MM.1S (cell line): ENCODE data around the gene CFAP141.

ENCODE experiments used
- DNase-seq: peaks from one replicate; pipeline ENCODE4 v3.0.0-alpha.2; 2015
- H2AFZ ChIP-seq: fragments of 300-600 bp; sonication (generic); 2 replicates; pipeline ENCODE4 v1.6.0; 2016; ENCODE audit warnings: antibody characterized with exemption, low read length
- H3F3A ChIP-seq: fragments of 300-600 bp; sonication (generic); 2 replicates; pipeline ENCODE4 v1.6.1; 2016; ENCODE audit warnings: mild to moderate bottlenecking, antibody characterized with exemption, low read length, moderate library complexity, mixed read lengths; ENCODE audit not compliant: insufficient read depth
- H3K27ac ChIP-seq: fragments of 300-600 bp; sonication (generic); 2 replicates; pipeline ENCODE4 v1.5.1; 2016; ENCODE audit warnings: mild to moderate bottlenecking, low read length
- H3K27me3 ChIP-seq: fragments of 300-600 bp; sonication (generic); replicated peaks from 2 replicates; pipeline ENCODE4 v1.6.0; 2016; ENCODE audit warnings: low read length; ENCODE audit not compliant: insufficient read depth
- H3K36me3 ChIP-seq: fragments of 300-600 bp; sonication (generic); replicated peaks from 2 replicates; pipeline ENCODE4 v1.6.1; 2016; ENCODE audit warnings: mild to moderate bottlenecking, low read length, mixed read lengths; ENCODE audit not compliant: insufficient read depth
- H3K4me1 ChIP-seq: fragments of 300-600 bp; sonication (generic); 2 replicates; pipeline ENCODE4 v1.6.1; 2016; ENCODE audit warnings: low read length, mixed read lengths
- H3K4me2 ChIP-seq: fragments of 300-600 bp; sonication (generic); 2 replicates; pipeline ENCODE4 v1.6.0; 2016; ENCODE audit warnings: low read depth, low read length
- H3K4me3 ChIP-seq: fragments of 300-600 bp; sonication (generic); 2 replicates; pipeline ENCODE4 v1.5.1; 2016; ENCODE audit warnings: low read length, mixed read lengths
- H3K79me2 ChIP-seq: fragments of 300-600 bp; sonication (generic); 2 replicates; pipeline ENCODE4 v1.6.1; 2016; ENCODE audit warnings: mixed run types, low read length, mixed read lengths
- H3K9ac ChIP-seq: fragments of 300-600 bp; sonication (generic); 2 replicates; pipeline ENCODE4 v1.6.1; 2016; ENCODE audit warnings: low read length, mixed read lengths
- H3K9me2 ChIP-seq: fragments of 300-600 bp; sonication (generic); replicated peaks from 2 replicates; pipeline ENCODE4 v1.6.1; 2016; ENCODE audit warnings: mild to moderate bottlenecking, low read length, mixed read lengths; ENCODE audit not compliant: insufficient read depth
- H3K9me3 ChIP-seq: fragments of 300-600 bp; sonication (generic); replicated peaks from 2 replicates; pipeline ENCODE4 v1.6.1; 2016; ENCODE audit warnings: mild to moderate bottlenecking, low read length, mixed read lengths; ENCODE audit not compliant: insufficient read depth
- H4K20me1 ChIP-seq: fragments of 300-600 bp; sonication (generic); 2 replicates; pipeline ENCODE4 v1.6.1; 2016; ENCODE audit warnings: mild to moderate bottlenecking, low read length, moderate library complexity, mixed read lengths; ENCODE audit not compliant: insufficient read depth
- EZH2 ChIP-seq: fragments of 300-600 bp; sonication (generic); optimal IDR thresholded peaks from 2 replicates; pipeline ENCODE3; 2017; ENCODE audit warnings: low read depth, mild to moderate bottlenecking, antibody characterized with exemption, low read length, mixed read lengths
- EZH2phosphoT487 ChIP-seq: fragments of 300-600 bp; sonication (generic); IDR thresholded peaks from 2 replicates; pipeline ENCODE4 v1.6.1; 2018; ENCODE audit warnings: antibody characterized with exemption, low read length
- TF ChIP-seq, protein P1 (sequence below): fragments of 300-600 bp; sonication (generic); IDR thresholded peaks from 2 replicates; pipeline ENCODE4 v1.5.1; 2016; ENCODE audit warnings: antibody characterized with exemption, low read length, mixed read lengths

The CFAP141 gene

DNA sequence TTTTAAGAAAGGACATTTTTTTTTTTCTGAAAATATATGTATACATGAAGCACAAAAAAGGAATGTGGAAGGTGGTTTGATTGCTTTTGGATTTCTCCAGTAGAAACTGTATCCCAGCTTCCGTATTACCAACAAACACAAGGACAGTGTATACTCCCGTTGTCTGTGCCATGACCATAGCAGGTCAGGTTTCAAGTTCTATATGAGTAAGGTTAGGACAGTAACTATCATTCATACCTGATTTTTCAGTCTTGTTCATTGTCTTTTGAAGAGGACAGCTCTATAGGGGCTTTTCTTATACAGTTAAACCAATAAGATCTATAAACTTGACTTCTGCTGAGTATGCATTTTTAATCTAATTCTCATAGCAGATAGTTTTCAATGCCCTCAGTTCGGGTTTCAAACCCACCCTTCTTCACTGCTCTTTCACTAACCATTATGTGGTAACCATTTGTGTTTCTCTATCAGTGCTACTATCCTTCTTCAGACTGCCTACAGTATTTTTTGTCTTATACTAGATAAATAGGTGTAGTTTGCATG lies 34.2 kb upstream of the CFAP141 start:
- Histone ChIP-seq H3K9me3 (no peaks in the 10 kb centered on the region), H2AFZ (no peak overlapping the region), H3K4me1 (no peaks in the 10 kb centered on the region), H3K27me3 (no peaks in the 10 kb centered on the region), H3K4me3 (no peak overlapping the region), H3K4me2 (no peak overlapping the region), H3K79me2 (peaks cover 84% of the 10 kb centered on the region), H3K9me2 (no peaks in the 10 kb centered on the region), H3K27ac (0 out of 2 replicates have a peak overlapping the region, but pooled peaks have one; percentile 0), H3K36me3 (peaks cover 47% of the 10 kb centered on the region), H3F3A (peaks cover 5% of the 10 kb centered on the region; the same call in 1 of the 2 replicates), H4K20me1 (0 out of 2 replicates have a peak, but pooled peaks cover 16% of the 10 kb centered on the region), H3K9ac (no peak overlapping the region)
- TF ChIP-seq EZH2phosphoT487: no peak
- TF ChIP-seq, protein P1, sequence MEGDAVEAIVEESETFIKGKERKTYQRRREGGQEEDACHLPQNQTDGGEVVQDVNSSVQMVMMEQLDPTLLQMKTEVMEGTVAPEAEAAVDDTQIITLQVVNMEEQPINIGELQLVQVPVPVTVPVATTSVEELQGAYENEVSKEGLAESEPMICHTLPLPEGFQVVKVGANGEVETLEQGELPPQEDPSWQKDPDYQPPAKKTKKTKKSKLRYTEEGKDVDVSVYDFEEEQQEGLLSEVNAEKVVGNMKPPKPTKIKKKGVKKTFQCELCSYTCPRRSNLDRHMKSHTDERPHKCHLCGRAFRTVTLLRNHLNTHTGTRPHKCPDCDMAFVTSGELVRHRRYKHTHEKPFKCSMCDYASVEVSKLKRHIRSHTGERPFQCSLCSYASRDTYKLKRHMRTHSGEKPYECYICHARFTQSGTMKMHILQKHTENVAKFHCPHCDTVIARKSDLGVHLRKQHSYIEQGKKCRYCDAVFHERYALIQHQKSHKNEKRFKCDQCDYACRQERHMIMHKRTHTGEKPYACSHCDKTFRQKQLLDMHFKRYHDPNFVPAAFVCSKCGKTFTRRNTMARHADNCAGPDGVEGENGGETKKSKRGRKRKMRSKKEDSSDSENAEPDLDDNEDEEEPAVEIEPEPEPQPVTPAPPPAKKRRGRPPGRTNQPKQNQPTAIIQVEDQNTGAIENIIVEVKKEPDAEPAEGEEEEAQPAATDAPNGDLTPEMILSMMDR: no peak
- no peak for TF ChIP-seq EZH2
- no peak for DNase-seq

DNA sequence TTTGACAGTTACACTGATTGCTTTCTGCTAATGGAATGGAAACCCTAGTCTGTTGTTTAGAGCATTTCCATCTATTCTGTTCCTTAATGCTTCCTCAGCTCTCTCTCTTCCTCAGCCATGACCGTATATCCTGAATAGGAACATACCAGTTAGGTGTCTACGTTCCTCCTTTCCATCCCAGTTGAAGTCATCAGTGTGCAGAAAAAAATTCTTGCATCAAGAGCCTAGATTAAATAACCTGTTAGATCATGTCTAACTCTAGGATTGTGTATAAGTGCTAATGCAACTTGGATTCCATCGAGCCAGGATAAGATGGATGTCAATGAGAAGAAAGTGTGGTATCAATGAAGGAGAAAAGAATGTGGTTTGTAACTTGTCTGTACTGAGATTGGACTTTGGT lies 33.4 kb upstream of the CFAP141 start:
- no peak overlapping the region for H3K27ac ChIP-seq
- TF ChIP-seq EZH2phosphoT487 (no peak), EZH2 (no peak)
- TF ChIP-seq, protein P1: no peak
- no peak overlapping the region for H3K4me2 ChIP-seq
- no peak overlapping the region for H3K4me3 ChIP-seq
- H2AFZ ChIP-seq: no peak overlapping the region
- peaks cover 85% of the 10 kb centered on the region for H3K79me2 ChIP-seq
- H3F3A ChIP-seq: peaks cover 5% of the 10 kb centered on the region; the same call in 1 of the 2 replicates
- no peak for DNase-seq
- no peaks in the 10 kb centered on the region for H3K27me3 ChIP-seq
- no peaks in the 10 kb centered on the region for H3K9me2 ChIP-seq
- H3K9ac ChIP-seq: no peak overlapping the region
- 0 out of 2 replicates have a peak, but pooled peaks cover 16% of the 10 kb centered on the region for H4K20me1 ChIP-seq
- H3K4me1 ChIP-seq: no peaks in the 10 kb centered on the region
- H3K9me3 ChIP-seq: no peaks in the 10 kb centered on the region
- H3K36me3 ChIP-seq: peaks cover 42% of the 10 kb centered on the region

DNA sequence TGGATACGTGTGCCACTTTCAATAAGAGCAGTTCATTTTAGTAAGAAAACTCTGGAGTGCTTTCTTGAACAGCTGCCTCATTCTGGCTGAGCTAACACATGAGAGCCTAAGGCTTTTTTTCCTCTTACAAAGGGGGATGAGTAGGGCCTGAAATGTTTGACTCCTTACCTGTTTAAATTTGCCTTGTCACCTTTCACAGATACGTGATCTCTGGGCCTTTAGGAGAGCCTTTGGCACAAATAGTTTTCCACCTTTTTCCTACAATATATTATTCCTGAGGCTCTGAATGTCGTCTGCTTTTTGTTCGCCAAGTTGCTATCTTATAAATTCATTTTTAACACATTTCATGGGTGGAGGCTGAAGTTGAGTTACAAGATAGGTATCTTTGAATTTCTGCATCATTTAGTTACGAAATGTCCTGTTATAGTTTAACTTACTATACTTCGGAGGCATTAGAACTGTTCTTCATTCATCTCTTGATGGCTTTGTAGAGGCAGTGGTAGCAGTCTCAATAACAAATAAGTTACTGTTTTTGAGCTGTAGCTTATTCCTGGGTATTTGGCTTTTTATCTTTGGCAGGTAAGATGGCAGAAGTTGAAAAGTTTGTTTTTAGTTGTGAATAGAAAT lies 31.9 kb upstream of the CFAP141 start:
- H3K9me2 ChIP-seq: no peaks in the 10 kb centered on the region
- H3K27me3 ChIP-seq: no peaks in the 10 kb centered on the region
- peaks cover 5% of the 10 kb centered on the region; the same call in 1 of the 2 replicates for H3F3A ChIP-seq
- H3K27ac ChIP-seq: no peak overlapping the region
- no peak overlapping the region for H2AFZ ChIP-seq
- H3K4me3 ChIP-seq: no peak overlapping the region
- TF ChIP-seq EZH2phosphoT487: no peak
- TF ChIP-seq, protein P1: no peak
- TF ChIP-seq EZH2: no peak
- no peak for DNase-seq
- H4K20me1 ChIP-seq: 0 out of 2 replicates have a peak, but pooled peaks cover 16% of the 10 kb centered on the region
- no peaks in the 10 kb centered on the region for H3K9me3 ChIP-seq
- H3K36me3 ChIP-seq: peaks cover 39% of the 10 kb centered on the region
- H3K4me2 ChIP-seq: no peak overlapping the region
- peaks cover 87% of the 10 kb centered on the region for H3K79me2 ChIP-seq
- no peak overlapping the region for H3K9ac ChIP-seq
- no peaks in the 10 kb centered on the region for H3K4me1 ChIP-seq
